Activated CD4-positive, CD25-positive, alpha-beta regulatory T cell treated with anti-CD3 and anti-CD28 coated beads, Interleukin-2, amount 50 U/mL, for 24 hours (primary cell): ENCODE data around the gene ZSWIM6.
"Not testable (repeated sequence)": the region's sequence is repeated elsewhere in the genome, so short reads cannot be mapped to it uniquely, and the experiment has no call there.

Experiments used
- ATAC-seq, 2 donors: fragments of 150-1000 bp; cut with Tn5 transposase; one replicate each; pipeline ENCODE4 v1.10.0; 2021; ENCODE audit warnings: mild to moderate bottlenecking in 1 of 2, moderate library complexity in 1 of 2

Gene ZSWIM6

GRCh38 chr5:61408476-61409168 lies 76.6 kb downstream of the ZSWIM6 start:
- peak; percentile 97 to 98 for ATAC-seq

- no peak for ATAC-seq
Observed at GRCh38 chr5:61409568-61409967, 77.5 kb downstream of the ZSWIM6 start.

- ATAC-seq, result no peak
Observed at GRCh38 chr5:61410811-61411210, 78.8 kb downstream of the ZSWIM6 start.

GRCh38 chr5:61412361-61412760 lies 80.3 kb downstream of the ZSWIM6 start:
- ATAC-seq, result no peak

- not testable (repeated sequence) for ATAC-seq
Observed at GRCh38 chr5:61413205-61413604, 81.1 kb downstream of the ZSWIM6 start.

GRCh38 chr5:61414806-61415205 lies 82.7 kb downstream of the ZSWIM6 start:
- ATAC-seq, result no peak

GRCh38 chr5:61416010-61416409 lies 84.0 kb downstream of the ZSWIM6 start:
- peak; percentile 73 to 91 for ATAC-seq

- no peak for ATAC-seq
Observed at GRCh38 chr5:61416420-61416819, 84.4 kb downstream of the ZSWIM6 start.

GRCh38 chr5:61417340-61417739 lies 85.3 kb downstream of the ZSWIM6 start:
- no peak for ATAC-seq

GRCh38 chr5:61417851-61418250 lies 85.8 kb downstream of the ZSWIM6 start:
- no peak for ATAC-seq

- peak; percentile 15 to 48 for ATAC-seq
Observed at GRCh38 chr5:61419106-61419505, 87.0 kb downstream of the ZSWIM6 start.

- no peak for ATAC-seq
Observed at GRCh38 chr5:61420016-61420415, 88.0 kb downstream of the ZSWIM6 start.

- ATAC-seq, result not testable (repeated sequence)
Observed at GRCh38 chr5:61421262-61421661, 89.2 kb downstream of the ZSWIM6 start.

- no peak for ATAC-seq
Observed at GRCh38 chr5:61423487-61424145, 91.6 kb downstream of the ZSWIM6 start.

- no peak for ATAC-seq
Observed at GRCh38 chr5:61425918-61426317, 93.9 kb downstream of the ZSWIM6 start.

- ATAC-seq, result no peak
Observed at GRCh38 chr5:61429906-61430305, 97.8 kb downstream of the ZSWIM6 start.

GRCh38 chr5:61431923-61432620 lies 100.0 kb downstream of the ZSWIM6 start:
- no peak for ATAC-seq

- ATAC-seq, result no peak
Observed at GRCh38 chr5:61435368-61435767, 103.3 kb downstream of the ZSWIM6 start.

- ATAC-seq, result no peak
Observed at GRCh38 chr5:61438298-61438970, 106.4 kb downstream of the ZSWIM6 start.

GRCh38 chr5:61440086-61440485 lies 108.0 kb downstream of the ZSWIM6 start:
- ATAC-seq, result no peak

GRCh38 chr5:61440596-61440995 lies 108.5 kb downstream of the ZSWIM6 start:
- ATAC-seq, result no peak

- ATAC-seq, result no peak
Observed at GRCh38 chr5:61441742-61442141, 109.7 kb downstream of the ZSWIM6 start.

GRCh38 chr5:61447780-61448495 lies 115.9 kb downstream of the ZSWIM6 start:
- ATAC-seq, result no peak
